HepG2 (cell line): ENCODE data around the gene ZSCAN21. TPM values are rescaled to one million over a fixed set of nuclear protein-coding genes. Genes with fewer than 3 reads are reported as not detected.
A peak's percentile ranks its signal among the peaks of the same experiment; 100 is the strongest.

Source experiments
- ATF7-NPFF ChIP-seq: sonication (generic); formaldehyde crosslinking; IDR thresholded peaks from 2 replicates; pipeline ENCODE4 v1.8.1; 2023; ENCODE audit warnings: mild to moderate bottlenecking, low read depth, missing genetic modification reagents, moderate library complexity
- CHD2 ChIP-seq: IDR thresholded peaks from 2 replicates; pipeline ENCODE4 v1.6.1; 2011; ENCODE audit warnings: low read depth, low read length, improper control_type of control experiment
- DNMT3B ChIP-seq: conservative IDR thresholded peaks from 2 replicates; pipeline ENCODE4 v1.6.1; 2016; ENCODE audit warnings: missing biosample characterization, control low read depth
- HCFC1 ChIP-seq: fragments of 150-350 bp; IDR thresholded peaks from 2 replicates; pipeline ENCODE4 v1.6.1; 2014; ENCODE audit warnings: low read depth, low read length
- HMGA1 ChIP-seq: sonication (generic); formaldehyde crosslinking; conservative IDR thresholded peaks from 2 replicates; pipeline ENCODE4 v1.4.0; 2020; ENCODE audit warnings: missing genetic modification reagents
- JDP2 ChIP-seq: sonication (generic); formaldehyde crosslinking; IDR thresholded peaks from 2 replicates; pipeline ENCODE4 v1.8.1; 2022; ENCODE audit warnings: missing genetic modification reagents, borderline replicate concordance
- MED1 ChIP-seq: sonication (generic); formaldehyde crosslinking; IDR thresholded peaks from 2 replicates; pipeline ENCODE4 v1.4.0; 2020; ENCODE audit warnings: missing genetic modification reagents
- MED13 ChIP-seq: sonication (generic); formaldehyde crosslinking; IDR thresholded peaks from 2 replicates; pipeline ENCODE4 v1.5.0; 2020; ENCODE audit warnings: missing genetic modification reagents
- MEF2D ChIP-seq: sonication (generic); formaldehyde crosslinking; IDR thresholded peaks from 2 replicates; pipeline ENCODE4 v1.5.1; 2020; ENCODE audit warnings: mild to moderate bottlenecking, missing genetic modification reagents
- NFIB ChIP-seq: sonication (generic); formaldehyde crosslinking; IDR thresholded peaks from 2 replicates; pipeline ENCODE4 v1.9.0; 2021; ENCODE audit warnings: missing genetic modification reagents, mild to moderate bottlenecking, borderline replicate concordance
- RBFOX2 ChIP-seq: fragments of 200-400 bp; formaldehyde crosslinking; IDR thresholded peaks from 2 replicates; pipeline ENCODE4 v1.6.1; 2017; ENCODE audit warnings: low read depth, mild to moderate bottlenecking, low read length
- RFX1 ChIP-seq: fragments of 450-650 bp; IDR thresholded peaks from 2 replicates; pipeline ENCODE4 v1.6.1; 2017
- ZC3H4 ChIP-seq: sonication (generic); formaldehyde crosslinking; IDR thresholded peaks from 2 replicates; pipeline ENCODE4 v1.4.0; 2020; ENCODE audit warnings: missing genetic modification reagents, borderline replicate concordance
- ZFP62 ChIP-seq: sonication (generic); formaldehyde crosslinking; IDR thresholded peaks from 2 replicates; pipeline ENCODE4 v1.4.0; 2020; ENCODE audit warnings: missing genetic modification reagents
- ZIK1 ChIP-seq: sonication (generic); formaldehyde crosslinking; IDR thresholded peaks from 2 replicates; pipeline ENCODE4 v1.5.0; 2020; ENCODE audit warnings: mild to moderate bottlenecking, low read depth, missing genetic modification reagents, borderline replicate concordance
- ZNF101 ChIP-seq: sonication (generic); formaldehyde crosslinking; IDR thresholded peaks from 2 replicates; pipeline ENCODE4 v1.4.0; 2020; ENCODE audit warnings: mild to moderate bottlenecking, low read depth, missing genetic modification reagents, borderline replicate concordance
- ZNF44 ChIP-seq: sonication (generic); formaldehyde crosslinking; IDR thresholded peaks from 2 replicates; pipeline ENCODE4 v1.5.1; 2020; ENCODE audit warnings: mild to moderate bottlenecking, missing genetic modification reagents
- ZNF605 ChIP-seq: sonication (generic); formaldehyde crosslinking; IDR thresholded peaks from 2 replicates; pipeline ENCODE4 v1.8.0; 2022; ENCODE audit warnings: mild to moderate bottlenecking, missing genetic modification reagents
- ZNF772 ChIP-seq: sonication (generic); formaldehyde crosslinking; IDR thresholded peaks from 2 replicates; pipeline ENCODE4 v1.5.0; 2020; ENCODE audit warnings: mild to moderate bottlenecking, missing genetic modification reagents
- ZNF83 ChIP-seq: sonication (generic); formaldehyde crosslinking; IDR thresholded peaks from 2 replicates; pipeline ENCODE4 v1.4.0; 2020; ENCODE audit warnings: missing genetic modification reagents, mild to moderate bottlenecking, borderline replicate concordance
- ZNF841 ChIP-seq: sonication (generic); formaldehyde crosslinking; IDR thresholded peaks from 2 replicates; pipeline ENCODE4 v1.8.1; 2023; ENCODE audit warnings: missing genetic modification reagents, borderline replicate concordance
- polyA plus RNA-seq, 8 experiments: library from polyadenylated mRNA; depleted of rRNA in 3 of 8; stranded (reverse) in 7 of 8; unstranded in 1 of 8; fragments of >200 nt; fragmentation: Illumina TruSeq in 4 of 8; extraction: Trizol in 4 of 8; gene quantifications; 2 replicates each; pipeline versions ENCODE4 v1.2.1 to v1.2.3, GENCODE V29; 2011 to 2016; ENCODE audit warnings: low read depth in 4 of 8, missing spikeins in 1 of 8, mixed read lengths in 1 of 8; ENCODE audit not compliant: insufficient read depth in 1 of 8
- total RNA-seq, 5 experiments: library from RNA; depleted of rRNA; stranded (reverse); fragments of >200 nt; fragmentation: Illumina TruSeq; extraction: Trizol; gene quantifications; 2 replicates each; pipeline ENCODE4 v1.2.3, GENCODE V29; 2016; ENCODE audit warnings: low read depth in 1 of 5
- TF ChIP-seq, protein P1 (sequence below): sonication (generic); formaldehyde crosslinking; IDR thresholded peaks from 2 replicates; pipeline ENCODE4 v1.4.0; 2020; ENCODE audit warnings: mild to moderate bottlenecking, low read depth, missing genetic modification reagents
- TF ChIP-seq, protein P2 (sequence below): sonication (generic); formaldehyde crosslinking; IDR thresholded peaks from 2 replicates; pipeline ENCODE4 v1.8.0; 2022; ENCODE audit warnings: missing genetic modification reagents, mild to moderate bottlenecking, borderline replicate concordance
- TF ChIP-seq, protein P3 (sequence below): sonication (generic); formaldehyde crosslinking; conservative IDR thresholded peaks from 2 replicates; pipeline ENCODE4 v1.8.0; 2022; ENCODE audit warnings: missing genetic modification reagents
- TF ChIP-seq, protein P4 (sequence below): sonication (generic); formaldehyde crosslinking; IDR thresholded peaks from 2 replicates; pipeline ENCODE4 v1.8.1; 2023; ENCODE audit warnings: missing genetic modification reagents, mild to moderate bottlenecking, borderline replicate concordance
- TF ChIP-seq, protein P5 (sequence below): sonication (generic); formaldehyde crosslinking; IDR thresholded peaks from 2 replicates; pipeline ENCODE4 v1.4.0; 2020; ENCODE audit warnings: mild to moderate bottlenecking, missing genetic modification reagents

Gene ZSCAN21
- total and polyA plus RNA-seq, 2 of the 13 experiments (the other 11 are each of a cell fraction or from before 2014, with no cell fraction given), result 7.0 to 10.0 TPM

DNA sequence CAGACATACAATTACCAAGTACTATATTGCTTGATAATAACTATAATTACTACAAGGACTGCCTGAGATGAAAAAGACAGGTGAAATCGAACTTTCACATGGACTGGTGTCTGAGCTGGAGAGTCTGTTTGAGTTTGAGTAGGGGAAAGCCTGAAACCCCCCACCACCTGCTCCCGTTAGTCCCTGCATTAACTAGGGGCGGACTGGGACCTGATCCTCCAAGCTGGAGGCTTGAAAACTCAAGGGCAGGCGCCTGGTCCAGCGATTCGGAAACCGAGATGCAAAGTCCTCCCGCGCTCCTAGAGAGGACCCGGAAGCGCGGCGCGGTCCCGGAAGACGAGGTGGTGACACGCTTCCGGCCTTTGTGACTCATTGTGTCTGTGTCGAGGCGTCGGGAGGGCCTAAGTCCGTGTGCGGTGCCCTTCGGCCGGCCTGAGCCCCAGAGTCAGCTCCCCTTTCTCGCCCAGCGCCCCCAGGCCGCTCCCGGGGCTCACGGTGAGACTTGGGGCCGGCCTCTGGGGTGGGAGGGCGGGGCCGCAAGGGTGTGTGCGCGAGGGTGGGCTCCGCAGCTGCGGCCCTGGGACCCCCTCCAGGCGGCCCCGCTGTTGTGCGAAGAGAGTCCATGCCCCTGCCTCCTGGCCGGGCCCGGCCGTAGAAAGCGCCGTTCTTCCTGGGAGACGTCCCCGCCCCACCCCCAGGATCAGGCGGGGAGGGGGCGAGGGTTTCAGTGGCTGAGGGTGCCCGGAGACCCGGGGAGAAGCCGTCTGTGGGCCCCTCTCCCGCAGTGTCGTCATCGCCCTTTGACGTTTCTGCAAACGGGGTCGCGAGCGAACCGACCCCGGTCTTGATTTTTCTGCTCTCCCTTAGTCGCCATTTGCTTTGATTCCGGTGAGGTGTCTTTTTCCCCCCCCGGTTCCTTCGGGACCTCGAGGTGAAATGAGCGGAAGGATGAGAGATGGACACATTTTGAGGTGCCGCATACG is 34.1 kb upstream of the ZSCAN21 start, which contains the start of gene ZKSCAN1 (continued):
- TF ChIP-seq, protein P1, sequence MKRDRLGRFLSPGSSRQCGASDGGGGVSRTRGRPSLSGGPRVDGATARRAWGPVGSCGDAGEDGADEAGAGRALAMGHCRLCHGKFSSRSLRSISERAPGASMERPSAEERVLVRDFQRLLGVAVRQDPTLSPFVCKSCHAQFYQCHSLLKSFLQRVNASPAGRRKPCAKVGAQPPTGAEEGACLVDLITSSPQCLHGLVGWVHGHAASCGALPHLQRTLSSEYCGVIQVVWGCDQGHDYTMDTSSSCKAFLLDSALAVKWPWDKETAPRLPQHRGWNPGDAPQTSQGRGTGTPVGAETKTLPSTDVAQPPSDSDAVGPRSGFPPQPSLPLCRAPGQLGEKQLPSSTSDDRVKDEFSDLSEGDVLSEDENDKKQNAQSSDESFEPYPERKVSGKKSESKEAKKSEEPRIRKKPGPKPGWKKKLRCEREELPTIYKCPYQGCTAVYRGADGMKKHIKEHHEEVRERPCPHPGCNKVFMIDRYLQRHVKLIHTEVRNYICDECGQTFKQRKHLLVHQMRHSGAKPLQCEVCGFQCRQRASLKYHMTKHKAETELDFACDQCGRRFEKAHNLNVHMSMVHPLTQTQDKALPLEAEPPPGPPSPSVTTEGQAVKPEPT, result no peak
- TF ChIP-seq, protein P2, sequence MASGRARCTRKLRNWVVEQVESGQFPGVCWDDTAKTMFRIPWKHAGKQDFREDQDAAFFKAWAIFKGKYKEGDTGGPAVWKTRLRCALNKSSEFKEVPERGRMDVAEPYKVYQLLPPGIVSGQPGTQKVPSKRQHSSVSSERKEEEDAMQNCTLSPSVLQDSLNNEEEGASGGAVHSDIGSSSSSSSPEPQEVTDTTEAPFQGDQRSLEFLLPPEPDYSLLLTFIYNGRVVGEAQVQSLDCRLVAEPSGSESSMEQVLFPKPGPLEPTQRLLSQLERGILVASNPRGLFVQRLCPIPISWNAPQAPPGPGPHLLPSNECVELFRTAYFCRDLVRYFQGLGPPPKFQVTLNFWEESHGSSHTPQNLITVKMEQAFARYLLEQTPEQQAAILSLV (CRISPR knock-in tag), result no peak; the same call in 1 of the 2 replicates
- TF ChIP-seq ZNF772, result peak; percentile 68; the same call in 1 of the 2 replicates
- peak; percentile 77; the same call in 1 of the 2 replicates for TF ChIP-seq MED13 (CRISPR knock-in tag)
- TF ChIP-seq ZC3H4, result no peak
- no peak for TF ChIP-seq ZNF841 (CRISPR knock-in tag)
- TF ChIP-seq RBFOX2, result peak; percentile 98
- no peak for TF ChIP-seq JDP2
- TF ChIP-seq MED1 (CRISPR knock-in tag), result peak; percentile 89
- TF ChIP-seq HMGA1 (CRISPR knock-in tag), result no peak
- no peak for TF ChIP-seq DNMT3B (CRISPR knock-in tag)
- no peak for TF ChIP-seq CHD2
- TF ChIP-seq, protein P3, sequence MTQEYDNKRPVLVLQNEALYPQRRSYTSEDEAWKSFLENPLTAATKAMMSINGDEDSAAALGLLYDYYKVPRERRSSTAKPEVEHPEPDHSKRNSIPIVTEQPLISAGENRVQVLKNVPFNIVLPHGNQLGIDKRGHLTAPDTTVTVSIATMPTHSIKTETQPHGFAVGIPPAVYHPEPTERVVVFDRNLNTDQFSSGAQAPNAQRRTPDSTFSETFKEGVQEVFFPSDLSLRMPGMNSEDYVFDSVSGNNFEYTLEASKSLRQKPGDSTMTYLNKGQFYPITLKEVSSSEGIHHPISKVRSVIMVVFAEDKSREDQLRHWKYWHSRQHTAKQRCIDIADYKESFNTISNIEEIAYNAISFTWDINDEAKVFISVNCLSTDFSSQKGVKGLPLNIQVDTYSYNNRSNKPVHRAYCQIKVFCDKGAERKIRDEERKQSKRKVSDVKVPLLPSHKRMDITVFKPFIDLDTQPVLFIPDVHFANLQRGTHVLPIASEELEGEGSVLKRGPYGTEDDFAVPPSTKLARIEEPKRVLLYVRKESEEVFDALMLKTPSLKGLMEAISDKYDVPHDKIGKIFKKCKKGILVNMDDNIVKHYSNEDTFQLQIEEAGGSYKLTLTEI (CRISPR knock-in tag), result no peak
- peak; percentile 73 for TF ChIP-seq HCFC1
- no peak for TF ChIP-seq ZNF44
- TF ChIP-seq, protein P4, sequence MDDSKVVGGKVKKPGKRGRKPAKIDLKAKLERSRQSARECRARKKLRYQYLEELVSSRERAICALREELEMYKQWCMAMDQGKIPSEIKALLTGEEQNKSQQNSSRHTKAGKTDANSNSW (CRISPR knock-in tag), result no peak
- TF ChIP-seq, protein P5, sequence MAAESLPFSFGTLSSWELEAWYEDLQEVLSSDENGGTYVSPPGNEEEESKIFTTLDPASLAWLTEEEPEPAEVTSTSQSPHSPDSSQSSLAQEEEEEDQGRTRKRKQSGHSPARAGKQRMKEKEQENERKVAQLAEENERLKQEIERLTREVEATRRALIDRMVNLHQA (CRISPR knock-in tag), result no peak
- TF ChIP-seq RFX1, result no peak
- TF ChIP-seq NFIB (CRISPR knock-in tag), result no peak
- no peak for TF ChIP-seq ZFP62
- TF ChIP-seq ZNF101, result no peak
- no peak for TF ChIP-seq MEF2D (CRISPR knock-in tag)
- no peak for TF ChIP-seq ZIK1 (CRISPR knock-in tag)
- TF ChIP-seq ZNF605 (CRISPR knock-in tag), result peak; percentile 54; the same call in 1 of the 2 replicates
- TF ChIP-seq ZNF83 (CRISPR knock-in tag), result no peak
- TF ChIP-seq ATF7-NPFF, result peak; percentile 74
